IPS-18a (cell line): ENCODE results near the gene TEX14.

Source experiments
- H3K27ac ChIP-seq: one replicate; pipeline ENCODE4 v1.5.1; 2013; ENCODE audit warnings: low read length
- H3K27me3 ChIP-seq: one replicate; pipeline ENCODE4 v1.6.1; 2013; ENCODE audit warnings: mild to moderate bottlenecking, low read length; ENCODE audit not compliant: control insufficient read depth, insufficient read depth
- H3K36me3 ChIP-seq: one replicate; pipeline ENCODE4 v1.6.1; 2013; ENCODE audit warnings: low read depth, low read length; ENCODE audit not compliant: control insufficient read depth
- H3K4me1 ChIP-seq: one replicate; pipeline ENCODE4 v1.6.1; 2013; ENCODE audit warnings: low read depth, low read length; ENCODE audit not compliant: control insufficient read depth
- H3K4me3 ChIP-seq: one replicate; pipeline ENCODE4 v1.5.1; 2013; ENCODE audit warnings: low read length
- H3K9ac ChIP-seq: one replicate; pipeline ENCODE4 v1.6.1; 2013; ENCODE audit warnings: mild to moderate bottlenecking, low read length, moderate library complexity
- H3K9me3 ChIP-seq: one replicate; pipeline ENCODE4 v1.6.1; 2013; ENCODE audit warnings: low read depth, low read length; ENCODE audit not compliant: control insufficient read depth

The TEX14 gene

GRCh38 chr17:58691701-58692238 lies at the start of gene TEX14:
TEX14 (minus strand) TSS chr17:58692045; CDS start chr17:58652001, 40,044 bp downstream.
- H3K36me3 ChIP-seq, result no peaks in the 10 kb centered on the region
- H3K4me1 ChIP-seq, result peaks cover 8% of the 10 kb centered on the region
- peak within 1 kb of the TSS; percentile 82 for H3K4me3 ChIP-seq
- peaks cover 11% of the 10 kb centered on the region for H3K27me3 ChIP-seq
- peak within 1 kb of the TSS; percentile 88 for H3K9ac ChIP-seq
- H3K9me3 ChIP-seq, result no peaks in the 10 kb centered on the region
- peak within 1 kb of the TSS; percentile 57 for H3K27ac ChIP-seq

- H3K27ac ChIP-seq, result no peak overlapping the region
- no peaks in the 10 kb centered on the region for H3K4me1 ChIP-seq
- H3K9ac ChIP-seq, result no peak overlapping the region
- H3K36me3 ChIP-seq, result no peaks in the 10 kb centered on the region
- H3K27me3 ChIP-seq, result no peaks in the 10 kb centered on the region
- H3K9me3 ChIP-seq, result no peaks in the 10 kb centered on the region
- no peak overlapping the region for H3K4me3 ChIP-seq
Measured at GRCh38 chr17:58741121-58741625, 49.3 kb upstream of the TEX14 start.

- Histone ChIP-seq H3K36me3 (no peaks in the 10 kb centered on the region), H3K9ac (no peak overlapping the region), H3K27ac (no peak overlapping the region), H3K9me3 (no peaks in the 10 kb centered on the region), H3K4me3 (no peak overlapping the region), H3K4me1 (no peaks in the 10 kb centered on the region), H3K27me3 (no peaks in the 10 kb centered on the region)
Measured at GRCh38 chr17:58734811-58735210, 43.0 kb upstream of the TEX14 start.

- Histone ChIP-seq H3K36me3 (no peaks in the 10 kb centered on the region), H3K4me1 (no peaks in the 10 kb centered on the region), H3K27me3 (no peaks in the 10 kb centered on the region), H3K9ac (no peak overlapping the region), H3K4me3 (no peak overlapping the region), H3K9me3 (no peaks in the 10 kb centered on the region), H3K27ac (no peak overlapping the region)
Measured at GRCh38 chr17:58734040-58734439, 42.2 kb upstream of the TEX14 start.

- no peak overlapping the region for H3K27ac ChIP-seq
- H3K36me3 ChIP-seq, result no peaks in the 10 kb centered on the region
- no peaks in the 10 kb centered on the region for H3K4me1 ChIP-seq
- H3K4me3 ChIP-seq, result no peak overlapping the region
- no peaks in the 10 kb centered on the region for H3K9me3 ChIP-seq
- no peak overlapping the region for H3K9ac ChIP-seq
- no peaks in the 10 kb centered on the region for H3K27me3 ChIP-seq
Measured at GRCh38 chr17:58730937-58731336, 39.1 kb upstream of the TEX14 start.

- H3K27me3 ChIP-seq, result no peaks in the 10 kb centered on the region
- H3K36me3 ChIP-seq, result no peaks in the 10 kb centered on the region
- H3K27ac ChIP-seq, result no peak overlapping the region
- H3K4me3 ChIP-seq, result no peak overlapping the region
- H3K4me1 ChIP-seq, result no peaks in the 10 kb centered on the region
- H3K9ac ChIP-seq, result no peak overlapping the region
- no peaks in the 10 kb centered on the region for H3K9me3 ChIP-seq
Measured at GRCh38 chr17:58728798-58729197, 37.0 kb upstream of the TEX14 start.

- H3K4me3 ChIP-seq, result no peak overlapping the region
- peaks cover 4% of the 10 kb centered on the region for H3K36me3 ChIP-seq
Measured at GRCh38 chr17:58722696-58723095, 30.9 kb upstream of the TEX14 start.

GRCh38 chr17:58722274-58722673 lies 30.4 kb upstream of the TEX14 start:
- no peak overlapping the region for H3K4me3 ChIP-seq
- H3K27ac ChIP-seq, result no peak overlapping the region
- H3K9ac ChIP-seq, result no peak overlapping the region
- no peaks in the 10 kb centered on the region for H3K9me3 ChIP-seq
- H3K4me1 ChIP-seq, result no peaks in the 10 kb centered on the region
- no peaks in the 10 kb centered on the region for H3K27me3 ChIP-seq
- peaks cover 4% of the 10 kb centered on the region for H3K36me3 ChIP-seq

More at GRCh38 chr17:58722696-58723095, 30.9 kb upstream of the TEX14 start:
- H3K27ac ChIP-seq, result no peak overlapping the region
- no peaks in the 10 kb centered on the region for H3K4me1 ChIP-seq
- H3K9me3 ChIP-seq, result no peaks in the 10 kb centered on the region
- H3K9ac ChIP-seq, result no peak overlapping the region
- no peaks in the 10 kb centered on the region for H3K27me3 ChIP-seq

- Histone ChIP-seq H3K27ac (no peak overlapping the region), H3K4me1 (no peaks in the 10 kb centered on the region), H3K36me3 (no peaks in the 10 kb centered on the region), H3K9ac (no peak overlapping the region), H3K9me3 (no peaks in the 10 kb centered on the region), H3K27me3 (no peaks in the 10 kb centered on the region), H3K4me3 (no peak overlapping the region)
Measured at GRCh38 chr17:58710948-58711552, 19.2 kb upstream of the TEX14 start.

GRCh38 chr17:58706351-58707140 lies 14.7 kb upstream of the TEX14 start:
- Histone ChIP-seq H3K4me1 (no peaks in the 10 kb centered on the region), H3K36me3 (no peaks in the 10 kb centered on the region), H3K4me3 (no peak overlapping the region), H3K27me3 (no peaks in the 10 kb centered on the region), H3K9me3 (no peaks in the 10 kb centered on the region), H3K27ac (no peak overlapping the region), H3K9ac (no peak overlapping the region)

GRCh38 chr17:58703916-58704286 lies 12.1 kb upstream of the TEX14 start:
- no peaks in the 10 kb centered on the region for H3K27me3 ChIP-seq
- no peaks in the 10 kb centered on the region for H3K4me1 ChIP-seq
- no peaks in the 10 kb centered on the region for H3K36me3 ChIP-seq
- H3K9ac ChIP-seq, result no peak overlapping the region
- no peak overlapping the region for H3K4me3 ChIP-seq
- no peaks in the 10 kb centered on the region for H3K9me3 ChIP-seq
- no peak overlapping the region for H3K27ac ChIP-seq
